ENCODE measurements around the gene LIME1.
A peak's percentile ranks its signal among the peaks of the same experiment; 100 is the strongest.

LIME1 gene, protein sequence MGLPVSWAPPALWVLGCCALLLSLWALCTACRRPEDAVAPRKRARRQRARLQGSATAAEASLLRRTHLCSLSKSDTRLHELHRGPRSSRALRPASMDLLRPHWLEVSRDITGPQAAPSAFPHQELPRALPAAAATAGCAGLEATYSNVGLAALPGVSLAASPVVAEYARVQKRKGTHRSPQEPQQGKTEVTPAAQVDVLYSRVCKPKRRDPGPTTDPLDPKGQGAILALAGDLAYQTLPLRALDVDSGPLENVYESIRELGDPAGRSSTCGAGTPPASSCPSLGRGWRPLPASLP

DNA sequence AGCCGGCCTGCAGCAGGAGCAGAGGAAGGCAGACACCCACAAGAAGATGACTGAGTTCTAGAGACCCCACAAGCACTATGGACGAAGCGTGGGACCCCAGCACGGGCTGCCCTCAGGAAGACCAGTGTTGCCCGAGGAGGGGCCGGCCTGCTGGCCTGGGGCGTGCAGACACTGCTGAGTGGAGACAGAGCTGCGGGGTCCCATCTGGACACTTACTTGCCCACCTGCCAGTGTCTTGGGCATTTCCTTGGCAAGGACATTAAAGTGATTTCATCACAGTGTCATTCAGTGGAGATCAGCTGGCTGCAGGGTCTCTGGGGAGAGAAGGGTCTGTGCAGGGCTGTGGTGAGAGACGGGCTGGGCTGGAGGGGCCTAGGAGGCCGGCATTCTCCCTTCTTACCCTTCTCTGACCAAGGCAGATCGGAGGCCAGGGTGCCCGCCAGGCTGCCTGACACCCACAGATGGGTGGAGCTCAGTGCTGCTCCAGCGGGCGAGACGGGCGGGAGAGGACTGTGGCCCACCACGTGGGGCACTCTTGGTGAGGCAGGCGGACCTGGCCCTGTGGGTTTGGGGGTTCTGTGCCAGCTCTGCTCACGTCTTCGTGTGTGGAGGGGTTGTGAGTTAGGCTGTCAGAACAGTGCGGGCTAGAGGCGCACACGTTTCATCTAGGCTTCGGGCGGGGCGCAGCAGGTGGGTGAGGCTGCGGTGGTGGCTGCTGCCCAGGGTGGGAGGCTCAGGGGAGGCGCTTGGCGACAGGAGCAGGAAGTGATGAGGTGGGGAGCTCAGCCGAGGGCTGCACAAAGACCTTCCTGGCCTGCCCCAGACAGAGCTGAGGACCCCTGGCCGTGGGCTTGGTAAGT is at the start of gene LIME1:
LIME1 (plus strand) TSS at position 806 of the 860 bp plus-strand sequence. CDS start 886 bp downstream, outside the sequence.
- DNase-seq: peak; percentile 82

DNA sequence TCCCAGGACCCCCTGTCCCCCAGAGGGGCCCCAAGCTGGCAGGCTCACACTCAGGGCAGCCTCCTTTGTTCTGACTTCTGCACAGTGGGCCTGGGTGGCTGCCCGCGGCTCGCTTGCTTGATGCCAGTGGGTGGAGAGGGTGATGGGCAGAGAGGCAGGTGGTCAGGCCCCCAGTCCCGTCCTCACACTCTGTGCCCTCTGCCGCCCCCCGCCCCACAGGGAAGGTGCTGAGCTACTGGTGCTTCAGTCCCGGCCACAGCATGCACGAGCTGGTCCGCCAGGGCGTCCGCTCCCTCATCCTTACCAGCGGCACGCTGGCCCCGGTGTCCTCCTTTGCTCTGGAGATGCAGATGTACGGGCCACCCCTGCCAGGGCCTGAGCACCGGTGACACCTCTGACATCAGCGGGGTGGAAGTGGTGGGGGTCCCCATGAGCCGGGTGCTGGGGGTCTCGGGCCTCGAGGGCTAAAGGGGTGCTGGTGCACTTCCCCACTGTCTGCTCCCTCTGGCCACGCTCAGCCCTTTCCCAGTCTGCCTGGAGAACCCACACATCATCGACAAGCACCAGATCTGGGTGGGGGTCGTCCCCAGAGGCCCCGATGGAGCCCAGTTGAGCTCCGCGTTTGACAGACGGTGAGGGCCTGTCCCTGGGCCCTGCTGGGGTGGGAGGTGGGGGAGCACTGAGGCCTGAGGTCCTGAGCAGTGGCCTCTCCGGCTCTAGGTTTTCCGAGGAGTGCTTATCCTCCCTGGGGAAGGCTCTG is 48.9 kb upstream of the LIME1 start:
- no peak for DNase-seq

DNA sequence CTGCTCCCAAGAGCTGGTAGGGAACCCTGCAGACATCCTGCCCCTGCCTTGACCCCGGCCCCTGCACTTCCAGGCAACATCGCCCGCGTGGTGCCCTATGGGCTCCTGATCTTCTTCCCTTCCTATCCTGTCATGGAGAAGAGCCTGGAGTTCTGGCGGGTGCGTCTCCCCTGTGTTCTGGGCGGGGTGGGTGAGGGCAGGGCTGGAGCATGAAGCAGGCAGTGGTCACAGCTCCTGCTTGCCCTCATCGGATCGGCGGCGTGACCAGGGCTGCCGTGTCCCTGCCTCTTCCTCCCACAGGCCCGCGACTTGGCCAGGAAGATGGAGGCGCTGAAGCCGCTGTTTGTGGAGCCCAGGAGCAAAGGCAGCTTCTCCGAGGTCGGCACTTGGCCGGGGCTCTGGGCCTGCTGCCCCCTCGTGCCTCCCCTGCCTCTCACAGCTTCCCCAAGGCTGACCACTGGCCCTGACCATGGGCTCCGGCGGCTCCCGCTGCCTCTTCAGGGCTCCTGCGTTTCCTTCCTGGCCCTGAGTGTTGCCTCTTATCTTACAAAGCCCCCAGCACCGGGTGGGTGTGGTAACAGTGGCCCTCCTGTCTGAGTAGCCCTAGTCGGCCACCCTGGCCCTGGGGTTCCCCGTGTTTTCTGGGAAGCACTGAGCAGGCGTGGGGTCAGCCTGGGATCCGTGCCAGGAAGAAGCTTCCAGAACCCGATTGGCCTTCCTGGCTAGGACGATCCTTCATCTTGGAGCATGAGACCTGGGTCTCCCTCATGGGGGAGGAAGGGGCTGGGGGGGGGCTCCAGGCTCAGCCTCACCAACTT is 48.0 kb upstream of the LIME1 start:
- DNase-seq: no peak

DNA sequence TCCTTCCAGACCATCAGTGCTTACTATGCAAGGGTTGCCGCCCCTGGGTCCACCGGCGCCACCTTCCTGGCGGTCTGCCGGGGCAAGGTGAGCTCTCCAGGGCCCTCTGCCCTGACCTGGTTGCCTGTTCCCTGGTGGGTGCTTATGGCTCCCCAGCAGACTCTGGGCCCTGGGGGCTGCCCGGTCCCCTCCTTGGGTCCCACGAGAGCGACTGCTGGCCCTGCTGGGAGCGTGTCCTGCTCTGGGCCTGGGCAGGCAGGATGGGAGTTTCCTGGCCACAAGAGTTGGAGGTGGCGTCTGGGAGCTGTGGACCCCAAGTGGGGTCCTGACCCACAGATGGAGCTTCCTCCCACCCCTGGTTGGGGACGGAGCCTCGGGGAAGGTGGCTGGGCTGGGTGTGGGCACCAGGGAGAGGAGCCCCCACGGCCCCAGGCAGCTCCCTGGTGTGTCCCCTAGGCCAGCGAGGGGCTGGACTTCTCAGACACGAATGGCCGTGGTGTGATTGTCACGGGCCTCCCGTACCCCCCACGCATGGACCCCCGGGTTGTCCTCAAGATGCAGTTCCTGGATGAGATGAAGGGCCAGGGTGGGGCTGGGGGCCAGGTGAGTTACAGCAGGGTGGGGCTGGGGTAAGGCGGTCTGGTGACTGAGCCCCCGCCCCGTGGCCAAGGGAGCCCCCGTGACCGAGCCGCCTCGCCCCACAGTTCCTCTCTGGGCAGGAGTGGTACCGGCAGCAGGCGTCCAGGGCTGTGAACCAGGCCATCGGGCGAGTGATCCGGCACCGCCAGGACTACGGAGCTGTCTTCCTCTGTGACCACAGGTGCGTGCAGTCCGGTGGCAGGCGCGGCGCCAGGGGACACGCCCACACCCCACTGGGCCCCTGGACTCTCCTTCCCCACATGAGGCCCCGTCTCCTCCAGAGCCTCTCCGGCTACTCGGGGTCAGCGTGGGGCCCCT is 47.1 kb upstream of the LIME1 start:
- no peak for DNase-seq

DNA sequence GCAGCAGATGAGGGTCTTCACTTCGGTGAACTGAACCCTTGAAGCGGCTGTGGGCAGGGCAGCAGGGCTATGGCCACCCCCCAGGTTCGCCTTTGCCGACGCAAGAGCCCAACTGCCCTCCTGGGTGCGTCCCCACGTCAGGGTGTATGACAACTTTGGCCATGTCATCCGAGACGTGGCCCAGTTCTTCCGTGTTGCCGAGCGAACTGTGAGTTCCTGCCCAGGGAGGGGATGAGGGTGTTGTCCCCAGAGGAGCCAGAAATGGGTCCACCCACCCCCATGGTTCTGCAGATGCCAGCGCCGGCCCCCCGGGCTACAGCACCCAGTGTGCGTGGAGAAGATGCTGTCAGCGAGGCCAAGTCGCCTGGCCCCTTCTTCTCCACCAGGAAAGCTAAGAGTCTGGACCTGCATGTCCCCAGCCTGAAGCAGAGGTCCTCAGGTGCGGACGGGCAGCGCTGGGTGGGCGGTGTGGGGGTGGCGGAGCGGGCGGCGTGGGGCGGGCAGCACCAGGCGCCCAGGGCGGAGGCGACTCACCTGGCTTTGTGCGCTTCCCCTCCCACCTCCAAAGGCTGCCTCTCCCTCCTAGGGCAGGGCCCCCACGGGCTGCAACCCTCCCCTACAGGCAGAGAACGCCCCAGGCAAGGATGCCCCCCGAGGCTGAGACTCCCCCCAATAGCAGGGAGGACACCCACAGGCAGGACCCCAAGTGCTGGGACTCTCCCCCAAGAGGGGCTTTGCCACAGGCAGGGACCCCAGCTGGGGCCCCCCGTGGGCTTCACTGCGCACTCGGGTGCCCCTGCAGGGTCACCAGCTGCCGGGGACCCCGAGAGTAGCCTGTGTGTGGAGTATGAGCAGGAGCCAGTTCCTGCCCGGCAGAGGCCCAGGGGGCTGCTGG is 46.2 kb upstream of the LIME1 start:
- no peak for DNase-seq

DNA sequence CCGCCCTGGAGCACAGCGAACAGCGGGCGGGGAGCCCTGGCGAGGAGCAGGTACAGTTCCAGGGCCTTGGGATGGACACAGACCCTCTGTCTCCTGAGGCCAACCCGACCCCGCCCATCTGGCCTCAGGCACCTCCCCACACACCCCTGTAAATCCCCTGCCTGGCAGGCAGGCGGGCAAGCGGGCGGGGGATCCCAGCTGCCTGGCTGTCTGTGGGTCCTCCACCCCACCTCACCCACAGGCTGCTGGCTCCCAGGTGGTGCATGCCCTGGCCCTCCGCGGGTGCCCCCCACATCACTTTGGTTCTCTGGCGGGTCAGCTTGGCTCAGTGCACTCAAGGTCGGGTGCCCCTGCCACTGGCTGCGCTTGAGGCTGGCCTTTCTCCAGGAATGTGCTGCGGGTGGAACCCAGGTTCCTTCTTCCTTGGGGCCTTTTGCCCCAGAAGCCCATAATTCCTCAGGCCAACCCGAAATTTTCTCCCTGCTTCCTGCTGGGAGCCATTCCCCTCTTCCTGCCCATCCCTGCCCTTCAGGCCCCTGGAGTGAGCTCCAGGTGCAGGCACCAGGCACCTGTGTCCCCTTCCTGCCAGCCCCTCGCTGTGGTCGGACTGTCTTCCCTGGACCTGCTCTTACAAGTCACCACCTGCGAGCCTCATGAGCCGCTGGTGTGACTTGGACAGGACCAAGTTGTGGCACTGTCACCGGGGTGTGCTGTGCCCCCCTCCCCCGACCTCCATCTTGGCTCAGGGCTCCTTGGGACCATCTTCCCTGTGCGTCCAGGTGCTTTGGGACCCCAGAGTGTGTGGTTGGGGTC is 45.4 kb upstream of the LIME1 start:
- no peak for DNase-seq

DNA sequence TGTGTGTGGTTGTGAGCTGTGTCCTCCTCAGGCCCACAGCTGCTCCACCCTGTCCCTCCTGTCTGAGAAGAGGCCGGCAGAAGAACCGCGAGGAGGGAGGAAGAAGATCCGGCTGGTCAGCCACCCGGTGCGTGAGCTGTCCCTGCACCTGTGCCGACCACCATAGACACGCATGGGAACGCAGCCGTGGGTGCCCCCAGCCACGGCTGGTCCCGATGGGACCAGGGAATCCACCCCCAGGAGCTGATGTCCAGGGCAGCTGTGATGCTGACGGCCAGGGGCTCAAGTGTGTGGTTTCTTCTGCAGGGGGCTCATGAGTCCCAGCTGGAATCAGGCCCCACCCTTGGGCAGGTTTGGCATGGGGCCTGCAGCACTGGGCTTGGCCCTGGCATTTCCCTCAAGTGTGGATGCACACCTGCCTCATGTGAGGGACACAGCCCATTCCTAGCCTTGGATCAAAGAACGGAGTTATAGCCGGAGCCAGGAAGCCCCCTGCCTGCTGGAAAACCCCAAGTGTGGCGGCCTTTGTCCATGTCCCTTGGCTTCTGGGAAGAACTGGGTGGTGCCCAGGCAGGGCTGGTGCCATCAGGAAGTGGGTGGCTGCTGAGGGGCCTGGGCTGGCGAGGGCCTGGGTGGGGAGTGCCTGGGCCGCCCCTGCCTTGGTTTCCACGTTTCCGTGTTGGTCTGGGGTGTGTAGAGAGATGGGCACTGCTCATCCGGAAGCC is 44.6 kb upstream of the LIME1 start:
- DNase-seq: no peak

DNA sequence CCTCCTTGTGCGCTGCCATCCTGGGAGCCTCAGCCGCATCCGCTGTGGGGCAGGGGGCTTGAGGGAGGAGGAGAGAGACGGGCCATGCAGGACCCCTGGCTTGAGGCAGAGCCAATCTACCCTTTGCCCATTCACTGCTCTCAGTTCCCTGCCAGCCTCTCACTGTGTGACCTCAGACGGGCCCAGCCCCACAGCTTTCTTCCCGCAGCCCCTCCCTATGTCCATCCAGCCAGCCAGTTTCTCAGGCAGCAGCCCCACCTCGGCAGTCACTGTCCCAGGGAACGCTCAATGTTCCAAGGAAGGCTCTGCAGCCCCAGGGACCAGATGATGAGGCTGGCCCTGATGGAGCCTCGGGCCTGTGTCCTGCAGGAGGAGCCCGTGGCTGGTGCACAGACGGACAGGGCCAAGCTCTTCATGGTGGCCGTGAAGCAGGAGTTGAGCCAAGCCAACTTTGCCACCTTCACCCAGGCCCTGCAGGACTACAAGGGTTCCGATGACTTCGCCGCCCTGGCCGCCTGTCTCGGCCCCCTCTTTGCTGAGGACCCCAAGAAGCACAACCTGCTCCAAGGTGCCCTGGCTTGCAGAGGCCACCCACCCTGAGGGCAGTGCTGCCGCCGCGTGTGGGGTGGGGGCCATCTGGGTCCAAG is 43.9 kb upstream of the LIME1 start:
- no peak for DNase-seq

DNA sequence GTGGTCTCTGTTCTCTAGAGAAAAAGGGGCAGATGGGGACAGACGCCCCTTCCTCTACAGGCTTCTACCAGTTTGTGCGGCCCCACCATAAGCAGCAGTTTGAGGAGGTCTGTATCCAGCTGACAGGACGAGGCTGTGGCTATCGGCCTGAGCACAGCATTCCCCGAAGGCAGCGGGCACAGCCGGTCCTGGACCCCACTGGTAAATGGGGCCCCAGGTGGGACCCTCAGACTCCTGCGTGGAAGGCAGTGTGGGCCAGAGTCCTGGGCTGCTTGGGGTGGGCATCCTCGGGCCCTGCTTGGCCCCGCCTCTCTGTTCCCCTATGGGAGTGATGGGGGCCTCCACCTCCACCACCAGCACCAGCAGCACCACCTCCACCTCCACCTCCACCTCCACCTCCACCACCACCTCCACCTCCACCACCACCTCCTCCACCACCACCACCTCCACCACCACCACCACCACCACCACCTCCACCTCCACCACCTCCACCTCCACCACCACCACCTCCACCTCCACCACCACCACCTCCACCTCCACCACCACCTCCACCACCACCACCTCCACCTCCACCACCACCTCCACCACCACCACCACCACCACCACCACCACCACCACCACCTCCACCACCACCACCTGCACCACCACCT is 43.3 kb upstream of the LIME1 start:
- no peak for DNase-seq

DNA sequence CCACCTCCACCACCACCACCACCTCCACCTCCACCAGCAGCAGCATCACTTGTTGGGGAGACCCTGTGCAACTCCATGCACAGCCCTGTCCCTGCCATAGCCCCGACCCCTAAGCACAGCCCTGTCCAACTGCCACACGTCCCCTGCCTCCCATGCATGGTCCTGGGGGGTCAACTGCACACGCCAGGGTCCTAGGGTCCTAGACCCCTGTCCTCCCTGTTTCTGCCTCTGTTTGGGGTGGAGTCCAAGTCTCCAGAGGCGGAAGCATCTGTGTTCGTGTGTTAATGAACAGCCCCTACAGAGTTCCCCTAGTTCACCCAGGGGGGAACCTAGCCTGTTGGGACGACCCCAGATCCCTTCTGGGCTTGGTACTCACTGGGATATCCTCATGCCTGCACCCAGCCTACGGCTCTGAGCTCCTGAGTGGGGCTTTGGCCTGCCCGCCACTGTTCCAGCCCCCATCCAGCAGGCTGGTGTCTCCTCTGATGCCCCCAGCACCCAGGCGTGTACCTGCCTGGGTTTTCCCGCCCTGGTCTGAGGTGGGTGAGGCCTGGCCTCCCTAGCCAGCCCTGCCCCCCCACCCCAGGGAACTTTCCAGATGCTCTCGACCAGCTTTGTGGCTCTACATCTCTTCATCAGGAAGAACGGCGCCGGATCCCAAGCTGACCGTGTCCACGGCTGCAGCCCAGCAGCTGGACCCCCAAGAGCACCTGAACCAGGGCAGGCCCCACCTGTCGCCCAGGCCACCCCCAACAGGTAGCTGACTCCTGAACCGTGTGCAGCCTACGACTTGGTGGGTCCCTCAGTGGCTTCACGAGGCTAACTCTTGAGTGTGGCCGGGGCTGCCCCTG is 42.5 kb upstream of the LIME1 start:
- DNase-seq: no peak

DNA sequence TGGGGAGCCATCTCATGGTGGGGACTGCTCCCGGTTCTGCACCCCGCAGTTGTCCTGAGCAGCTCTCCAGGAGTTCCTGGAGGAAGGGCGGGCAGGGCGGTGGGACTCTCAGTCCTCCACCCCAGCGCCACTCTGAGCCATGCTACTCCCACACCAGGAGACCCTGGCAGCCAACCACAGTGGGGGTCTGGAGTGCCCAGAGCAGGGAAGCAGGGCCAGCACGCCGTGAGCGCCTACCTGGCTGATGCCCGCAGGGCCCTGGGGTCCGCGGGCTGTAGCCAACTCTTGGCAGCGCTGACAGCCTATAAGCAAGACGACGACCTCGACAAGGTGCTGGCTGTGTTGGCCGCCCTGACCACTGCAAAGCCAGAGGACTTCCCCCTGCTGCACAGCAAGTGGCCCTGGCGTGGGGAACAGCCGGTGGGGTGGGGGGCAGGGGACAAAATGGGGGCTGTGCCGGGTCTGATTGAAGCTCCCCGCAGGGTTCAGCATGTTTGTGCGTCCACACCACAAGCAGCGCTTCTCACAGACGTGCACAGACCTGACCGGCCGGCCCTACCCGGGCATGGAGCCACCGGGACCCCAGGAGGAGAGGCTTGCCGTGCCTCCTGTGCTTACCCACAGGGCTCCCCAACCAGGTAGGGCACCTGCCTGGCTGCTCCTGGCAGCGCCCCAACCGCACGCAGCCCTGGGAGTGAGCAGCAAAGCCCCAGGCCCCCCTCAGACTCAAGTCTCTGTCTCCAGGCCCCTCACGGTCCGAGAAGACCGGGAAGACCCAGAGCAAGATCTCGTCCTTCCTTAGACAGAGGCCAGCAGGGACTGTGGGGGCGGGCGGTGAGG is 41.7 kb upstream of the LIME1 start:
- DNase-seq: no peak

DNA sequence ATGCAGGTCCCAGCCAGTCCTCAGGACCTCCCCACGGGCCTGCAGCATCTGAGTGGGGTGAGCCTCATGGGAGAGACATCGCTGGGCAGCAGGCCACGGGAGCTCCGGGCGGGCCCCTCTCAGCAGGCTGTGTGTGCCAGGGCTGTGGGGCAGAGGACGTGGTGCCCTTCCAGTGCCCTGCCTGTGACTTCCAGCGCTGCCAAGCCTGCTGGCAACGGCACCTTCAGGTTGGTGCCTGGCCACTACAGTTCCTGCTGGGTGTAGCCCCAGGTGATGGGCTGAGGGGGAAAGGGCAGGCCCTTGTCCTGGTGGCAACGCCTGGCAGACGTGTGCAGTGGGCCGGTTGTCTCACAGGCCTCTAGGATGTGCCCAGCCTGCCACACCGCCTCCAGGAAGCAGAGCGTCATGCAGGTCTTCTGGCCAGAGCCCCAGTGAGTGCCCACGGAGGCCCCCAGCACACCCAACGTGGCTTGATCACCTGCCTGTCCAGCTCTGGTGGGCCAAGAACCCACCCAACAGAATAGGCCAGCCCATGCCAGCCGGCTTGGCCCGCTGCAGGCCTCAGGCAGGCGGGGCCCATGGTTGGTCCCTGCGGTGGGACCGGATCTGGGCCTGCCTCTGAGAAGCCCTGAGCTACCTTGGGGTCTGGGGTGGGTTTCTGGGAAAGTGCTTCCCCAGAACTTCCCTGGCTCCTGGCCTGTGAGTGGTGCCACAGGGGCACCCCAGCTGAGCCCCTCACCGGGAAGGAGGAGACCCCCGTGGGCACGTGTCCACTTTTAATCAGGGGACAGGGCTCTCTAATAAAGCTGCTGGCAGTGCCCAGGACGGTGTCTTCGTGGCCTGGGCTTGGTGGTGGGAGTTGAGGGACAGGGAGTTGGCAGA is 40.8 kb upstream of the LIME1 start:
- DNase-seq: no peak

DNA sequence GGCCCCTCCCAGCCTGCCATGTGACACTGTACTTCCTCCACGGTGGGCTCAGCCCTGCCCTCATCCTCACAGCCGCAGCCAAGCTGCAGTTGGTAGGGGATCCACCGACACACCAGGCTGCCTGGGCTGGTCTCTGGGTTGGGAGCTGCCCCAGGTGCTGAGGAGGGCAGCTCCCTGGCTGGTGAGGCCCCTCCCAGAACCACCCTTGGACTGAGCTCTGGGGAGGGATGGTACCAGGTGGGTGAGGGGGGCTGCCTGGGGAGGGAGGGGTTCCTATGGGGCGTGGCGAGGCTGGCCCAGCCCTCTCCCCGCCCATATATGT is 40.2 kb upstream of the LIME1 start:
- no peak for DNase-seq

DNA sequence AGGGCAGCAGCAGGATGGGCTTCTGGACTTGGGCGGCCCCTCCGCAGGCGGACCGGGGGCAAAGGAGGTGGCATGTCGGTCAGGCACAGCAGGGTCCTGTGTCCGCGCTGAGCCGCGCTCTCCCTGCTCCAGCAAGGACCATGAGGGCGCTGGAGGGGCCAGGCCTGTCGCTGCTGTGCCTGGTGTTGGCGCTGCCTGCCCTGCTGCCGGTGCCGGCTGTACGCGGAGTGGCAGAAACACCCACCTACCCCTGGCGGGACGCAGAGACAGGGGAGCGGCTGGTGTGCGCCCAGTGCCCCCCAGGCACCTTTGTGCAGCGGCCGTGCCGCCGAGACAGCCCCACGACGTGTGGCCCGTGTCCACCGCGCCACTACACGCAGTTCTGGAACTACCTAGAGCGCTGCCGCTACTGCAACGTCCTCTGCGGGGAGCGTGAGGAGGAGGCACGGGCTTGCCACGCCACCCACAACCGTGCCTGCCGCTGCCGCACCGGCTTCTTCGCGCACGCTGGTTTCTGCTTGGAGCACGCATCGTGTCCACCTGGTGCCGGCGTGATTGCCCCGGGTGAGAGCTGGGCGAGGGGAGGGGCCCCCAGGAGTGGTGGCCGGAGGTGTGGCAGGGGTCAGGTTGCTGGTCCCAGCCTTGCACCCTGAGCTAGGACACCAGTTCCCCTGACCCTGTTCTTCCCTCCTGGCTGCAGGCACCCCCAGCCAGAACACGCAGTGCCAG is 39.7 kb upstream of the LIME1 start, which contains the start of gene TNFRSF6B:
TNFRSF6B (plus strand) TSS at position 25 of the 729 bp plus-strand sequence; CDS start at position 141, 116 bp downstream.
- DNase-seq: no peak

Data from activated CD8-positive, alpha-beta memory T cell treated with anti-CD3 and anti-CD28 coated beads, Interleukin-2, amount 50 U/mL, for 48 hours (primary cell).